SK-N-SH (cell line): ENCODE data around the gene MIDN. TPM values are rescaled to one million over a fixed set of nuclear protein-coding genes. Genes with fewer than 3 reads are reported as not detected.

ENCODE experiments used
- CTCF ChIA-PET: fragments of 300-600, 350-600 bp; formaldehyde crosslinking; extraction: SDS; loops from one replicate; lab custom pipeline; 2021; lab: Yijun Ruan, JAX
- POLR2A ChIA-PET: fragments of 350-600 bp; sonication (Branson Sonifier 250); formaldehyde crosslinking; extraction: SDS; loops from one replicate; lab custom pipeline; 2020; ENCODE audit warnings: antibody characterized with exemption, inconsistent platforms; lab: Yijun Ruan, JAX
- DNase-seq: peaks from one replicate; pipeline ENCODE4 v3.0.0; 2012
- H2AFZ ChIP-seq: fragments of 200-600 bp; sonication (generic); 2 replicates; pipeline ENCODE4 v1.8.1; 2016; ENCODE audit warnings: antibody characterized with exemption, mild to moderate bottlenecking, low read depth
- H3F3A ChIP-seq: fragments of 200-600 bp; sonication (generic); replicated peaks from 2 replicates; pipeline ENCODE3; 2016; ENCODE audit warnings: antibody characterized with exemption, mild to moderate bottlenecking; ENCODE audit not compliant: insufficient read depth
- H3K27ac ChIP-seq, 2 experiments: fragments of 200-500 bp in 1 of 2; fragments of 200-600 bp in 1 of 2; sonication (Bioruptor generic) in 1 of 2; sonication (generic), shearing (Covaris generic) in 1 of 2; 2 replicates each; pipeline versions ENCODE4 v1.5.1 to v1.6.1; 2014 to 2016; ENCODE audit warnings: low read depth in 2 of 2, inconsistent platforms in 1 of 2, low read length in 1 of 2, mild to moderate bottlenecking in 1 of 2, mixed read lengths in 1 of 2
- H3K27me3 ChIP-seq: fragments of 200-600 bp; sonication (generic), shearing (Covaris generic); 2 replicates; pipeline ENCODE4 v1.6.1; 2016; ENCODE audit warnings: mixed run types; ENCODE audit not compliant: insufficient read depth
- H3K36me3 ChIP-seq, 2 experiments: fragments of 200-500 bp in 1 of 2; fragments of 200-600 bp in 1 of 2; sonication (Bioruptor generic) in 1 of 2; sonication (generic) in 1 of 2; replicated peaks in 1 of 2; 2 replicates each; pipeline versions ENCODE3 to v1.5.1; 2014 to 2016; ENCODE audit warnings: low read length in 1 of 2, mild to moderate bottlenecking in 1 of 2; ENCODE audit not compliant: insufficient read depth in 2 of 2, control insufficient read depth in 1 of 2
- H3K4me1 ChIP-seq, 2 experiments: fragments of 200-500 bp in 1 of 2; fragments of 200-600 bp in 1 of 2; sonication (Bioruptor generic) in 1 of 2; sonication (generic), shearing (Covaris generic) in 1 of 2; 2 replicates each; pipeline versions ENCODE4 v1.5.1 to v1.6.1; 2014 to 2016; ENCODE audit warnings: low read depth in 1 of 2, low read length in 1 of 2, mixed run types in 1 of 2; ENCODE audit not compliant: insufficient read depth in 2 of 2, control insufficient read depth in 1 of 2
- H3K4me2 ChIP-seq: fragments of 200-600 bp; sonication (generic), shearing (Covaris generic); 2 replicates; pipeline ENCODE4 v1.6.1; 2017; ENCODE audit warnings: mixed run types
- H3K4me3 ChIP-seq, 2 experiments: fragments of 200-500 bp in 1 of 2; fragments of 200-600 bp in 1 of 2; sonication (Bioruptor generic) in 1 of 2; sonication (generic), shearing (Covaris generic) in 1 of 2; 2 replicates each; pipeline versions ENCODE4 v1.5.1 to v1.8.1; 2014 to 2016; ENCODE audit warnings: low read depth in 2 of 2, inconsistent platforms in 1 of 2, low read length in 1 of 2, mild to moderate bottlenecking in 1 of 2, mixed read lengths in 1 of 2, moderate library complexity in 1 of 2
- H3K79me2 ChIP-seq: fragments of 200-600 bp; sonication (generic); 2 replicates; pipeline ENCODE4 v1.8.1; 2017; ENCODE audit warnings: mild to moderate bottlenecking; ENCODE audit not compliant: insufficient read depth
- H3K9ac ChIP-seq: fragments of 200-600 bp; sonication (generic); 2 replicates; pipeline ENCODE4 v1.6.1; 2017; ENCODE audit warnings: mixed run types
- H3K9me2 ChIP-seq: fragments of 200-600 bp; sonication (generic); 2 replicates; pipeline ENCODE4 v1.6.1; 2017; ENCODE audit warnings: mixed run types
- H3K9me3 ChIP-seq: fragments of 200-600 bp; sonication (generic); 2 replicates; pipeline ENCODE4 v1.6.1; 2017; ENCODE audit warnings: mixed run types, mild to moderate bottlenecking, moderate library complexity
- H4K20me1 ChIP-seq: fragments of 200-600 bp; sonication (generic); 2 replicates; pipeline ENCODE4 v1.6.1; 2017; ENCODE audit warnings: mild to moderate bottlenecking, mixed run types; ENCODE audit not compliant: insufficient read depth
- CHD2 ChIP-seq: fragments of 150-350 bp; IDR thresholded peaks from 2 replicates; pipeline ENCODE4 v1.6.1; 2018; ENCODE audit warnings: low read length; ENCODE audit not compliant: partially characterized antibody
- EP300 ChIP-seq, 2 experiments: IDR thresholded peaks; 2 replicates each; pipeline versions ENCODE4 v1.4.0 to v1.6.1; 2012; ENCODE audit warnings: borderline replicate concordance in 1 of 2, low read depth in 1 of 2, low read length in 1 of 2
- EZH2phosphoT487 ChIP-seq: fragments of 200-600 bp; sonication (generic); IDR thresholded peaks from 2 replicates; pipeline ENCODE4 v1.6.1; 2017; ENCODE audit warnings: low read depth, mixed run types, mild to moderate bottlenecking, antibody characterized with exemption, moderate library complexity, borderline replicate concordance
- FOSL2 ChIP-seq: IDR thresholded peaks from 2 replicates; pipeline ENCODE4 v1.4.0; 2012; ENCODE audit warnings: low read depth, mild to moderate bottlenecking, moderate library complexity, borderline replicate concordance
- GABPA ChIP-seq: IDR thresholded peaks from 2 replicates; pipeline ENCODE4 v1.4.0; 2012; ENCODE audit warnings: low read depth, mild to moderate bottlenecking
- GATA2 ChIP-seq: sonication (generic); formaldehyde crosslinking; IDR thresholded peaks from 2 replicates; pipeline ENCODE4 v1.5.0; 2020; ENCODE audit warnings: mild to moderate bottlenecking, missing genetic modification reagents
- IRF3 ChIP-seq: fragments of 150-350 bp; IDR thresholded peaks from 2 replicates; pipeline ENCODE4 v1.6.1; 2016; ENCODE audit warnings: mild to moderate bottlenecking, low read depth, low read length
- MAX ChIP-seq: IDR thresholded peaks from 2 replicates; pipeline ENCODE4 v1.4.0; 2012; ENCODE audit warnings: low read depth
- MEF2A ChIP-seq: IDR thresholded peaks from 2 replicates; pipeline ENCODE4 v1.4.0; 2012; ENCODE audit warnings: low read depth, borderline replicate concordance
- MXI1 ChIP-seq: IDR thresholded peaks from 2 replicates; pipeline ENCODE4 v1.6.1; 2012; ENCODE audit warnings: mild to moderate bottlenecking, low read depth, low read length, improper control_type of control experiment
- NFIC ChIP-seq: IDR thresholded peaks from 2 replicates; pipeline ENCODE4 v1.4.0; 2012; ENCODE audit warnings: borderline replicate concordance
- NRF1 ChIP-seq: IDR thresholded peaks from 2 replicates; pipeline ENCODE4 v1.6.1; 2012; ENCODE audit warnings: low read depth, mild to moderate bottlenecking, low read length
- PBX3 ChIP-seq: IDR thresholded peaks from 2 replicates; pipeline ENCODE4; 2012
- POLR2AphosphoS5 ChIP-seq: IDR thresholded peaks from 2 replicates; pipeline ENCODE4 v1.6.1; 2012; ENCODE audit warnings: low read depth, low read length
- RAD21 ChIP-seq: IDR thresholded peaks from 2 replicates; pipeline ENCODE4 v1.6.1; 2012; ENCODE audit warnings: mild to moderate bottlenecking, low read length
- RCOR1 ChIP-seq: fragments of 150-350 bp; IDR thresholded peaks from 2 replicates; pipeline ENCODE4 v1.6.1; 2017; ENCODE audit warnings: antibody characterized with exemption, low read length
- REST ChIP-seq: IDR thresholded peaks from 2 replicates; pipeline ENCODE4 v1.6.1; 2012; ENCODE audit warnings: mild to moderate bottlenecking, low read depth, low read length, moderate library complexity
- RFX5 ChIP-seq: IDR thresholded peaks from 2 replicates; pipeline ENCODE4 v1.6.1; 2012; ENCODE audit warnings: mild to moderate bottlenecking, improper control_type of control experiment, low read length
- SIN3A ChIP-seq: IDR thresholded peaks from 2 replicates; pipeline ENCODE4 v1.6.1; 2012; ENCODE audit warnings: low read depth, mild to moderate bottlenecking, low read length, moderate library complexity, borderline replicate concordance
- SMC3 ChIP-seq: IDR thresholded peaks from 2 replicates; pipeline ENCODE4 v1.6.1; 2012; ENCODE audit warnings: low read depth, low read length, improper control_type of control experiment
- TAF1 ChIP-seq: IDR thresholded peaks from 2 replicates; pipeline ENCODE4 v1.6.1; 2012; ENCODE audit warnings: low read depth, mild to moderate bottlenecking, low read length, moderate library complexity, borderline replicate concordance
- USF1 ChIP-seq: IDR thresholded peaks from 2 replicates; pipeline ENCODE4 v1.4.0; 2012; ENCODE audit warnings: low read depth, borderline replicate concordance
- YY1 ChIP-seq: IDR thresholded peaks from 2 replicates; pipeline ENCODE4 v1.4.0; 2012; ENCODE audit warnings: low read depth, mild to moderate bottlenecking
- WGBS: methylation state at CpG from one replicate; pipeline ENCODE4 v1.1.6; 2017; ENCODE audit warnings: low lambda C conversion rate; 5-methylcytosine and 5-hydroxymethylcytosine counted together
- polyA plus RNA-seq, 3 experiments: library from polyadenylated mRNA; depleted of rRNA; stranded (reverse); fragments of >200 nt; gene quantifications; 2 replicates each; pipeline ENCODE4 v1.2.3, GENCODE V29; 2012

MIDN gene
- polyA plus RNA-seq, 1 of the 3 experiments (the other 2 are of a cell fraction): 13.9 TPM

- no peak for TF ChIP-seq REST
- no peak for TF ChIP-seq EP300 (IDR thresholded peaks at IDR 0.05; ENCODE audit: borderline replicate concordance in 1 of 2, low read depth in 1 of 2, low read length in 1 of 2)
- TF ChIP-seq IRF3: no peak
- TF ChIP-seq MEF2A: no peak
- no peak for TF ChIP-seq CHD2
- no peak for TF ChIP-seq NRF1
These were observed 640 bp upstream of the MIDN start (continued) for GRCh38 chr19:1247748-1248138.

- no CpG with 5 or more reads among the region's 74 CpGs for WGBS
- H3K9me2 ChIP-seq: no peaks in the 10 kb centered on the region
- peaks cover 37% of the 10 kb centered on the region for H3F3A ChIP-seq
- DNase-seq: peak; percentile 85
- H3K9ac ChIP-seq: peak overlapping the region; percentile 96
- H3K27ac ChIP-seq: peak overlapping the region; percentile 95 to 96
- H3K79me2 ChIP-seq: peaks cover 49% of the 10 kb centered on the region
- ChIA-PET CTCF (interaction anchor here (0.6 to 2.5 kb wide), 7 partner anchors 11 to 31 kb away, joined by 3 to 22 read pairs (median 6); partner anchors contain the start of gene CIRBP), POLR2A (interaction anchor here (0.6 to 1.5 kb wide), 5 partner anchors 12 to 453 kb away, joined by 3 to 23 read pairs (median 7); partner anchors contain the start of gene CIRBP)
- no peak overlapping the region for H2AFZ ChIP-seq
- peaks cover 5 to 13% of the 10 kb centered on the region in 2 experiments for H3K36me3 ChIP-seq
- H4K20me1 ChIP-seq: peaks cover 23% of the 10 kb centered on the region
- H3K4me2 ChIP-seq: peak overlapping the region; percentile 84; the same call in 1 of the 2 replicates
- no peaks in the 10 kb centered on the region for H3K27me3 ChIP-seq
- H3K9me3 ChIP-seq: no peaks in the 10 kb centered on the region
- H3K4me1 ChIP-seq: peaks cover 13 to 37% of the 10 kb centered on the region in 2 experiments; a peak in 3 of 4 replicates
- peak overlapping the region; percentile 72 to 88 for H3K4me3 ChIP-seq
- TF ChIP-seq GABPA (no peak), SIN3A (peak; percentile 35; the same call in 1 of the 2 replicates), SMC3 (peak; percentile 26; the same call in 1 of the 2 replicates), MXI1 (no peak), RFX5 (no peak), RAD21 (peak; percentile 44), TAF1 (no peak), RCOR1 (no peak), PBX3 (no peak), MAX (no peak), YY1 (no peak), EZH2phosphoT487 (no peak), NFIC (no peak), CHD2 (no peak), FOSL2 (peak; percentile 21; the same call in 1 of the 2 replicates), MEF2A (no peak), NRF1 (peak; percentile 32; the same call in 1 of the 2 replicates), GATA2 (CRISPR knock-in tag) (no peak), POLR2AphosphoS5 (no peak), EP300 (IDR thresholded peaks at IDR 0.05; ENCODE audit: borderline replicate concordance in 1 of 2, low read depth in 1 of 2, low read length in 1 of 2) (no peak), USF1 (no peak)
These were observed 459 bp downstream of the MIDN start for GRCh38 chr19:1248786-1249297.
